ENCODE measurements around the gene ARHGAP15. TPM values are rescaled to one million over a fixed set of nuclear protein-coding genes. Genes with fewer than 3 reads are reported as not detected.

ARHGAP15 gene
- total RNA-seq, 2 experiments from 2014 or later = 141 TPM

DNA sequence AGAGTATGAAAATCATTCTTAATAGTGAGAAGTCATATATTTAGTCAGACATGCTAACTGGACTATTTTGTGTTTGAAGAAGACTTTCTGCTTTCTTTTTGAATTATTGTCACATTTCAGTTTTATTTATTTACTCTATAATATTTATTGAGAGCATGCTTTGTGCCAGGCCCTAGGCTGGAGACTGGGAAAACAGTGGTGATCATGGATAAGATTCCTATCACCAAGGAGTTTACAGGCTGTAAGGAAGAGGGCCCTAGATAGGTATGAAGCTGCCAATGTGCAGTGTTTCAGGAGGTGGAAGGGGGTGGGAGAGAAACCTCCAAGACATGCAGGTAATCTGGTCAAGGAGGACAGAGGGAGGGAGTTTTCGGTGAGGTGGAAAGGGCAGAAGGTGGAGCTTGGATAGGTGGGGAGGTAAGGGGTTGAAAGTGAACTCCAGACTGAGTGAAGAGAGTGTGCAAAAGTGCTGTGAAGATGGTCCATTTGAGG is 207.5 kb downstream of the ARHGAP15 start:
- POLR2A ChIA-PET = no interaction called here
- DNase-seq = no peak
- H3K27me3 Mint-ChIP-seq = no peaks in the 10 kb centered on the region
- peak overlapping the region; percentile 1 for H3K27ac Mint-ChIP-seq
- H3K4me3 Mint-ChIP-seq = no peak overlapping the region
- peaks cover 5% of the 10 kb centered on the region for H3K4me1 Mint-ChIP-seq
- H3K9me3 Mint-ChIP-seq = no peaks in the 10 kb centered on the region
- no peak for ATAC-seq (ENCODE audit: low read depth)
- H3K36me3 Mint-ChIP-seq = peaks cover 38% of the 10 kb centered on the region

DNA sequence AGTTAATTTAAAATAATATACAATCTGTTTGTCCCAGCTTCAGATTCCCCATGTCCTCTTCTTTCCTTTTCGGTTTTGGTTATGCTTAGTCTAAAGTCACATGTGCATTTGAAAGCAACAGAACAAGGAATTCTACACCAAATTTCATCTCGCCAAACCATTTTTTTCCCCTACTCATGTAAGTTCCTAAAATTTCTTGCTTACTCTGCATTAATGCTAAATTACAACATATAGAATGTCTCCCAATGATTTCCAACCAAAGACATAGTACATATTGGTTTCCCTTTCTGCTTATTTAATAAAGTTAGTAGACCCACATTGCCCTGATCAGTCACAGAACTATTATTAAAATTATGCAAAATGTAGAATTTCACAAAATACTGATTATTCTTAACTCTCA is 212.3 kb downstream of the ARHGAP15 start:
- Mint-ChIP-seq H3K9me3 (no peaks in the 10 kb centered on the region), H3K27me3 (no peaks in the 10 kb centered on the region), H3K27ac (no peak overlapping the region), H3K4me3 (no peak overlapping the region), H3K4me1 (peaks cover 5% of the 10 kb centered on the region), H3K36me3 (peaks cover 36% of the 10 kb centered on the region)
- DNase-seq (no peak), ATAC-seq (ENCODE audit: low read depth) (no peak)
- POLR2A ChIA-PET = no interaction called here

DNA sequence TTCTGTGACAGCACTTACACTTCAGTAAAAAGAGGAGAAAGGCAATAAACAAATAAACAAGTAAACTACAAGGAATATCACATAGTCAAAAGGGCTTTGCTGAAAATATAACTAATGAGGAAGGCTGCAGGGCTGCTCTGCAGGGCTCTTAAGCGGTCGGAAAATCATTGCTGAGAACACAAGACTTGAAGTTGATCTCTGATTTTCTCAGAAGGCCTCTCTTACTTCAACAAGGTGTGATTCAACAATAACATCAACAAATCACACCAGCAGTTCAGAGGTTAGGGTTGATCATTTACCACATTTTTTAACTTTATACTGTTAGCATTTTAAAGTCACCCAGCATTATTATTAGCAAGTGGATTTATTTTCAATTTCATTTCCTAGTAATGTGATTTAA is 215.6 kb downstream of the ARHGAP15 start:
- no peak for ATAC-seq (ENCODE audit: low read depth)
- Mint-ChIP-seq H3K4me1 (peaks cover 5% of the 10 kb centered on the region), H3K27me3 (no peaks in the 10 kb centered on the region), H3K4me3 (no peak overlapping the region), H3K27ac (no peak overlapping the region), H3K36me3 (peaks cover 26% of the 10 kb centered on the region), H3K9me3 (no peaks in the 10 kb centered on the region)
- POLR2A ChIA-PET = no interaction called here
- DNase-seq = no peak

DNA sequence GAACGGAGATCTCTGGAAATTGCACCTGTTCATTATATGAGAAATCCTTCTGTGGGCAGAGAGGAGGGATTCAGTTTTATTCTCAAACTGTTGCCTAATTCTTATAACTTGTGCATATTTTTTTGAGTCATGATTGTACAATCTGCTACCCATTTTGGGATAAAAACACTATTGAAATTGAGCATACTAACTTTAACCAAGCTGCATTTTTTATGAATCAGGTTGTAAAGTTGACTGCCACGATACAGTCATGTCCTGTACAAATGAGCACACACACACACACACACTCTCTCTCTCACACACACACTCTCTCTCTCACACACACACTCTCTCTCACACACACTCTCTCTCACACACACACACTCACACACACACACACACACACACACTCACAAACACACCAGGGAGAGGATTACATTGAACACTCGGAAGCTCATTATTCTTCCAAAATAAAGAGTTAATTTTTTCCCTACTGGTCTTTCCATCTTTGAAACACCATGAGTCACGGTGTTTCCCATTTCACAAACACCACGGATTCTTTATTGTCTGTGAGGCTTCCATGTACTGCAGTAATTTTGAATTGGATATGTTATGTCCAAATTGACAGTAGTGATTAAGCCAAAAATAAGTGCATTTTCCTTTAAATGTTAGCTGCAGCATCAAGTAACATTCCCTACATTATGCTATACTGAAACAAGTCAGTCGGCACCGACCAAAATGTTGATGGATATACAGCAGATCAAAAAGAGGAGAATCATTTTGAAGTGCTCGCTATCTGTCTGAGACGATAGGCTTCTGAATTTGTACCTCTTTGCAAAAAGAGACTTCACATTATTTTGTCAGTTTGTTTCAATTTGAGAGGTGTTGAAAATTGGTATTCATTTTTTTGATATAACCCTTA is 216.9 kb downstream of the ARHGAP15 start:
- Mint-ChIP-seq H3K4me3 (no peak overlapping the region), H3K4me1 (peaks cover 3% of the 10 kb centered on the region), H3K9me3 (no peaks in the 10 kb centered on the region), H3K36me3 (peaks cover 18% of the 10 kb centered on the region), H3K27ac (peak overlapping the region; percentile 26), H3K27me3 (no peaks in the 10 kb centered on the region)
- POLR2A ChIA-PET = no interaction called here
- DNase-seq (no peak), ATAC-seq (ENCODE audit: low read depth) (no peak)

DNA sequence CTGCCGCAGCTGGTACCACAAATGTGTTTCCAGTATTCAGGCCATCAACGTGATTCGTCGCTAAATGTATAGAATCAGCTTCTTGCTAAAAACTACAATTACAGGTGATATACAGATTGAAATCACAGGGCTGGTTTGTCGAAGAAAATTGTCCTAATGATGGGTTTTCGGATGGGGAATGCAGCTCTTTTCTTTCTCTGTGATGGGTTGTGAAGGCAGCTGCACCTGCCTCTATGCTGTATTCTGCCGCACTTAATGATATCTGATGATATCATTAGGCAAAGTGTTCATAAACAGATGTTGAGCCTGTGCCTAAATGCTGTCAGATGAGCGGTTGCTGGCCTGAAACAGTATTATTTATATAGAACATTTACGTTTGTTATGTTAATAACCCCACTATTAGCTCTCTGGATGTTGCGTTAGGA is 218.1 kb downstream of the ARHGAP15 start:
- Mint-ChIP-seq H3K9me3 (no peaks in the 10 kb centered on the region), H3K27ac (no peak overlapping the region), H3K36me3 (peaks cover 20% of the 10 kb centered on the region), H3K4me1 (peaks cover 3% of the 10 kb centered on the region), H3K4me3 (no peak overlapping the region), H3K27me3 (no peaks in the 10 kb centered on the region)
- DNase-seq = no peak
- POLR2A ChIA-PET = no interaction called here
- no peak for ATAC-seq (ENCODE audit: low read depth)

DNA sequence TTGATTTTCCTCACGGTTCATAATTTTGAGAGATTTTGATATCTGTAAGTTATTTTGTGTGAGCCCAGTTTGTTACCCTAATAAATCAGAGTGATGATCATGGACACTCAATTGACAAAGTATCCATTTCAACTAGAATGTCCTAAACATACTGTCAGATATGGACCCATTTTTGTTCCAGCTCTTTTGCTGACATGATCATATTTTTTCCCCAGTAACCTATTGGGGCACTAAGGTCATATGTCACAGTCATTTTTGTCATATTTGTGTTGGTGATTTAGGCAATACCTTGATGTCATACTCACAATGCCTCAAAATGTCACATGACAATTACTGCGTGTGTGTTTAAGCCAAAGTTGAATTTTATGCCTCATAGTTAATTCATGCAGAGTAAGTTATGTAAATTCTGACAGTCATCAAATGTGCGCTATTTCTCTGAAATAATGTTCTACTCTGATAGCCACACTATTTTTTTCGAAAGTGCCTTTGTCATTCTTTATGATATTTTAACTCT is 218.7 kb downstream of the ARHGAP15 start:
- Mint-ChIP-seq H3K4me3 (no peak overlapping the region), H3K9me3 (no peaks in the 10 kb centered on the region), H3K4me1 (peaks cover 3% of the 10 kb centered on the region), H3K27ac (no peak overlapping the region), H3K27me3 (no peaks in the 10 kb centered on the region), H3K36me3 (peaks cover 20% of the 10 kb centered on the region)
- POLR2A ChIA-PET = no interaction called here
- ATAC-seq (ENCODE audit: low read depth) (no peak), DNase-seq (no peak)

DNA sequence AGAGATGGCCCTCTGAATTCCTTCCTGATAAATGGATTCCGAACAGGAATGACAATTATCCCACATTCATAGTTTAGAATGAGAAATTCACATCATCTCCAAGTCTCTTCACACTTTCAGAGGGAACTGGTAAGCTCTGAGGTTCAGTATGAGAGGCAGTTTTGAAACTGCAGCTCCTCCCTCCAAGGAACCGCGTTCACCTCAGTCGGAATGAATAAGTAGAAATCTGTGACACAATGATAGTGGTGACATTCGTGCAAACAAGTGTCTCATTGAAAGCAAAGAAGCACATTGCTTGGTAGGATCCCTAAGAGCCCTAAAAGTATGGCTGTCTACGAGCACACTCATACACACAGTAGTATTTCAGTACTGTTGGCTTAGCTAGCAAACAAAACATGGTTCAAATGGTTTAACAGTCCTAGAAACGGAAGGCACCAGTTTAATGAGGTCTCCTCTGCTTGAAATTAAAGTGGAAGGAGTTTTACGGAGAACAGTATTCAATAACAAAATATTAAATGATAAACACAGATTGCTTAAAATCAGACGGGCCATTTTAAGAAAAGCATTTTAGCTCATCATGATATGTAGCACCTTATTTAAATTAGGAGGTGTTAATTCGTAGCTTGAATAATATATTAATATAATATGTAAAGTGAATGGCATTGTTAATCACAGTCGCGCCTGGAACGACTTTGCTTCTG is 225.0 kb downstream of the ARHGAP15 start:
- Mint-ChIP-seq H3K9me3 (no peaks in the 10 kb centered on the region), H3K36me3 (peaks cover 9% of the 10 kb centered on the region), H3K4me1 (no peaks in the 10 kb centered on the region), H3K4me3 (no peak overlapping the region), H3K27ac (no peak overlapping the region), H3K27me3 (no peaks in the 10 kb centered on the region)
- POLR2A ChIA-PET = no interaction called here
- no peak for DNase-seq
- ATAC-seq (ENCODE audit: low read depth) = no peak

DNA sequence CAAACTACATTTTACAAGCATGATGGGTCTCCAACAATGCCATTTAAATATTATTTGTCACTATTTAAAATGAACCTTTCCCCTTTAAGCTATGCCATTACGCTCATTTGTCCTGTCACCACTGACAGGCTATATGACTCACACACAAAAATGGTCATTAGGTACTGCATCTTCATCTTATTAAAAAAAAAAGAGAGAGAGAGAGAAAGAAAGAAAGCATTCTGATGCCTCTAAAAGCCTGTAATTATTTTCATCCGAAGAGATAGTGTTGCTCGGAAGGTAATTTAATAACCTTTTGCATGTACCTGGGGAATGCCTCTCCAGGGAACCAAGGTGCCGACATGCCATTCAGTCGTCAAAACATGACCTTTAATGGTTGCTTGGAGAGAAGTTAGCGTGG is 226.7 kb downstream of the ARHGAP15 start:
- no peak overlapping the region for H3K4me3 Mint-ChIP-seq
- no peak for ATAC-seq (ENCODE audit: low read depth)
- no peak for DNase-seq
- peaks cover 16% of the 10 kb centered on the region for H3K36me3 Mint-ChIP-seq
- no peaks in the 10 kb centered on the region for H3K4me1 Mint-ChIP-seq
- H3K27me3 Mint-ChIP-seq = no peaks in the 10 kb centered on the region
- no peak overlapping the region for H3K27ac Mint-ChIP-seq
- H3K9me3 Mint-ChIP-seq = no peaks in the 10 kb centered on the region
- POLR2A ChIA-PET = no interaction called here

DNA sequence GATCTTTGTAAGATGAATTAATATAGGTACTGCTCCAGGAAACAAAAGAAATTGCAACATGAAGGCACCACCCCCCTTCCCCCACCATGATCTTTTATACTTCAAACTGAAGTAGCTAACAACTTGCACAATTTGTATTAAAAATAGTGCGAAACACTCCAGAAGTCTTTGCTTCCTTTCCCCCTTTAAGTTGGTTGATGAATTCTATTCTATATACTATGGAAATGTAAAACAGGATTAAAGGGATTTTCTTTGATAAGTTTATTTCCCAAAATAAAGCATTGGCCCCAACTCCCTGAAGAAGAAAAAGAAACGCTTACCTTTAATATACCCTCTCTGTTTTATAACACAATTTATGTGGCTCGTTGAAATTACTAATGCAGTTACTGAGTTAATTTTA is 227.1 kb downstream of the ARHGAP15 start:
- POLR2A ChIA-PET = no interaction called here
- peaks cover 16% of the 10 kb centered on the region for H3K36me3 Mint-ChIP-seq

DNA sequence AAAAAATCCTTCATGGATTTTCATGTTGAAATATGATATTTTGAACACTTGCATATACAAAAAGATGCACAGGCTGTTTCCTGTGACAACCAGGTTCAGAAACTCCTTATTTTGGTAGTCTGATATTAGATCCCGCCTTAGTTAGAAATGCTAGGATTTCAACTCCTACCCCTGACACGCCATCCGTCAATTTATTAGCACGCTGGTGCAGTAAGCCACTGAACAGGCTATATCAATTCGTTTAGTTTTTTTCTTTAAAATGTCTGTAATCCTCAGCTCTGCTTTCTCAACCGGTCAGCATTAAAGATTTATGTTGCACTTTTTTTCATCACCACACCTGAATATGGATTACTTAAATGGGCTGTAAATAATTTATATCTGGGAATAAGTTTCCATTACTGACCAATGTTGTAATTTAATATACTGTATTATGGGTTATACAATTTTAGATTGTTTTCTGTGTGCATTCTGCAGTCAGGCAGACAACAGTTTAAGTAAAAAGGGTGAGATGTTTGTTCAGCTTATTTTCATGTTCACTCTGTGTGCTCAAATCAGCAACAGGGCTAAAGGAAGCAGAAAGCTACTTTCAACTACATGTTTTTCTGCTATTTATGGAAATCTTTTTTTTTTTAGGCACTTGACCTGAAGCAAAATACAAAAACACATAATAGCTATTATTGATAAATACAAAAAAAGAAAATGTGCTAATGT is 227.7 kb downstream of the ARHGAP15 start:
- POLR2A ChIA-PET = no interaction called here
- ATAC-seq (ENCODE audit: low read depth) = no peak
- H3K4me1 Mint-ChIP-seq = peaks cover 1% of the 10 kb centered on the region

More for the DNA sequence above, 227.1 kb downstream of the ARHGAP15 start:
- no peak for ATAC-seq (ENCODE audit: low read depth)
- DNase-seq = no peak
- H3K4me3 Mint-ChIP-seq = no peak overlapping the region
- no peaks in the 10 kb centered on the region for H3K4me1 Mint-ChIP-seq
- H3K27me3 Mint-ChIP-seq = no peaks in the 10 kb centered on the region
- H3K27ac Mint-ChIP-seq = no peak overlapping the region
- no peaks in the 10 kb centered on the region for H3K9me3 Mint-ChIP-seq

DNA sequence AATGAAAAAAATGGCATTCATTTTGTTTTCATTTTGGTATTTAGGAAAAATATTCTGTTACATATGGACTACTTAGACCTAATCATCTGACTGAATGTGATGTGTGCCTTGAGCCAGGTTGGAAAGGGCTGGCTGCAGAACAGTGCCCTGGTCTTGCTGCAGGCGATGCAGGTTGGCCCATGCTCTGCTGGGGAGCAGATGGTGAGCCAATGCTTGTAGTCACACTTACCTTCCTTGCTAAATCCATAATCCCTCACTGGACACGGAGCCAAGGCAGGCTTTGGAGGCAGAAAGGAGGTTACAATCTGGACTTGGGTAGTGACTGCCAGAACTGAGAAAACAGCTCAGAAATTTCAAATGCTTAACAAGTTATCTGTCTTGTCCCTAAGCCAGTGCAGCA is 228.7 kb downstream of the ARHGAP15 start:
- no peak for ATAC-seq (ENCODE audit: low read depth)
- Mint-ChIP-seq H3K9me3 (no peaks in the 10 kb centered on the region), H3K27ac (no peak overlapping the region), H3K4me1 (peaks cover 1% of the 10 kb centered on the region), H3K27me3 (no peaks in the 10 kb centered on the region), H3K36me3 (peaks cover 25% of the 10 kb centered on the region), H3K4me3 (no peak overlapping the region)
- no peak for DNase-seq
- POLR2A ChIA-PET = no interaction called here

More for the DNA sequence above, 227.7 kb downstream of the ARHGAP15 start:
- no peak for DNase-seq
- H3K4me3 Mint-ChIP-seq = no peak overlapping the region
- H3K36me3 Mint-ChIP-seq = peaks cover 18% of the 10 kb centered on the region
- H3K27me3 Mint-ChIP-seq = no peaks in the 10 kb centered on the region
- H3K9me3 Mint-ChIP-seq = no peaks in the 10 kb centered on the region
- H3K27ac Mint-ChIP-seq = no peak overlapping the region

DNA sequence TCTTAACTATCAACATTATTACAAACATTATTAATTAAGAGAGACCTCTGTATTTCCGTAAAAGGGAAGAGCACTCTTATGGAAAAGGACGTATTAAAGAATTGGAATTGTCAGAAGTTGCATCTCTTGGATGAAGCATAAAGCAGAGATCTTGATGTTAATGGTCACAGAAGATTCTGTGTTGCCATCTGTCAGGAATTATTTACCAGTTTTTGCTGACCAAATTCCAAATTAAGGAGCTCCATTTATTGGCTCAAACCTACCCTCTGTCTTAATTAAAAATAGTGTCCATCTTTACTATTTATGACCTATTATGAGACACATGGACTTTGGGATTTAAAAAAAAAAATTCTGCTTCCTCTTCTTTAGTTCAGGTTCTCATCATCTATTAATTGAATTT is 232.1 kb downstream of the ARHGAP15 start:
- Mint-ChIP-seq H3K27me3 (no peaks in the 10 kb centered on the region), H3K4me3 (no peak overlapping the region), H3K4me1 (peaks cover 1% of the 10 kb centered on the region), H3K9me3 (no peaks in the 10 kb centered on the region), H3K36me3 (peaks cover 22% of the 10 kb centered on the region), H3K27ac (no peak overlapping the region)
- no peak for ATAC-seq (ENCODE audit: low read depth)
- POLR2A ChIA-PET = no interaction called here
- DNase-seq = no peak

DNA sequence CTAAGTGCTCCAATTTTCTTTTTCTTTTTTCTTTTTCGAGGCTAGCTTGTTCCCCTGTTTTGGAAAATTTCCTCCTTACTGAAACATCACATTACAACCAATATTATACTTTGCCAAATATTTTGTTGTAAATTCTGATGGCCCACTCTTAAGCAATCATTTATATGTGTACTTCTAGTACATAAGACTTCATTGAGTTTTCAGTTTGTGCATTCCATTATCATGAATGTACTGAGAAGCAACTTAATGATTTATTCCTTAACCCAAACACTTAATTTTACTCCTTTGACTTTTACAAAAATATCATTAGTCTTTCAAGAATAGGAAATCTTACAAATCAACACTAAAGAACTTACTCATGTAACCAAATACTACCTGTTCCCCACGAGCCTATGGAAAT is 242.4 kb downstream of the ARHGAP15 start:
- POLR2A ChIA-PET = no interaction called here
- DNase-seq (no peak), ATAC-seq (ENCODE audit: low read depth) (no peak)
- peaks cover 8% of the 10 kb centered on the region for H3K36me3 Mint-ChIP-seq
- no peaks in the 10 kb centered on the region for H3K4me1 Mint-ChIP-seq
- no peak overlapping the region for H3K4me3 Mint-ChIP-seq
- no peak overlapping the region for H3K27ac Mint-ChIP-seq
- H3K27me3 Mint-ChIP-seq = no peaks in the 10 kb centered on the region
- H3K9me3 Mint-ChIP-seq = peaks cover 2% of the 10 kb centered on the region
